HepG2 (cell line): ENCODE data around the gene QKI. TPM values are rescaled to one million over a fixed set of nuclear protein-coding genes. Genes with fewer than 3 reads are reported as not detected.

ENCODE experiments used
- DMAP1 ChIP-seq: IDR thresholded peaks from 2 replicates; pipeline ENCODE4 v1.6.1; 2016
- ELF1 ChIP-seq: sonication (generic); formaldehyde crosslinking; IDR thresholded peaks from 2 replicates; pipeline ENCODE4 v1.4.0; 2020; ENCODE audit warnings: missing genetic modification reagents
- ESRRA ChIP-seq: sonication (generic); formaldehyde crosslinking; IDR thresholded peaks from 2 replicates; pipeline ENCODE4 v1.5.1; 2020; ENCODE audit warnings: mild to moderate bottlenecking, low read depth, missing genetic modification reagents
- FOXO4 ChIP-seq: sonication (generic); formaldehyde crosslinking; conservative IDR thresholded peaks from 2 replicates; pipeline ENCODE4 v1.8.1; 2023; ENCODE audit warnings: missing genetic modification reagents
- GATA4 ChIP-seq: sonication (generic); IDR thresholded peaks from 2 replicates; pipeline ENCODE4 v1.6.1; 2016; ENCODE audit warnings: antibody characterized with exemption, low read depth, borderline replicate concordance
- HNRNPLL ChIP-seq: fragments of 200-400 bp; formaldehyde crosslinking; IDR thresholded peaks from 2 replicates; pipeline ENCODE4 v1.6.1; 2017; ENCODE audit warnings: mild to moderate bottlenecking, low read depth, low read length; ENCODE audit not compliant: poor library complexity, severe bottlenecking
- HOMEZ ChIP-seq: IDR thresholded peaks from 2 replicates; pipeline ENCODE4 v1.6.1; 2016; ENCODE audit warnings: low read depth
- ISL2 ChIP-seq: sonication (generic); formaldehyde crosslinking; IDR thresholded peaks from 2 replicates; pipeline ENCODE4 v1.5.0; 2020; ENCODE audit warnings: missing genetic modification reagents
- NFYC ChIP-seq: IDR thresholded peaks from 2 replicates; pipeline ENCODE4 v1.6.1; 2016; ENCODE audit warnings: missing genetic modification reagents, missing compliant biosample characterization
- NR2C2 ChIP-seq: sonication (generic); formaldehyde crosslinking; IDR thresholded peaks from 2 replicates; pipeline ENCODE4 v1.4.0; 2020; ENCODE audit warnings: missing genetic modification reagents, mild to moderate bottlenecking, moderate library complexity, borderline replicate concordance
- PREB ChIP-seq: sonication (generic); formaldehyde crosslinking; IDR thresholded peaks from 2 replicates; pipeline ENCODE4 v1.4.0; 2020; ENCODE audit warnings: missing genetic modification reagents
- SOX5 ChIP-seq: IDR thresholded peaks from 2 replicates; pipeline ENCODE4 v1.6.1; 2016; ENCODE audit warnings: borderline replicate concordance
- SOX6 ChIP-seq, 2 experiments: fragments of 450-650 bp in 1 of 2; sonication (generic) in 1 of 2; formaldehyde crosslinking in 1 of 2; IDR thresholded peaks; 2 replicates each; pipeline versions ENCODE4 v1.4.0 to v1.6.1; 2017 to 2020; ENCODE audit warnings: antibody characterized with exemption in 1 of 2, mild to moderate bottlenecking in 1 of 2, missing genetic modification reagents in 1 of 2
- SRSF9 ChIP-seq: fragments of 200-400 bp; formaldehyde crosslinking; IDR thresholded peaks from 2 replicates; pipeline ENCODE4 v1.6.1; 2018; ENCODE audit warnings: borderline replicate concordance, mild to moderate bottlenecking, low read depth, low read length; ENCODE audit not compliant: insufficient read depth, poor library complexity, severe bottlenecking
- ZBTB26 ChIP-seq: IDR thresholded peaks from 2 replicates; pipeline ENCODE4 v1.6.1; 2016; ENCODE audit warnings: missing compliant biosample characterization, missing genetic modification reagents, borderline replicate concordance
- ZMYM2 ChIP-seq: sonication (generic); formaldehyde crosslinking; IDR thresholded peaks from 2 replicates; pipeline ENCODE4 v1.8.0; 2022; ENCODE audit warnings: mild to moderate bottlenecking, missing genetic modification reagents
- ZNF281 ChIP-seq: sonication (generic); formaldehyde crosslinking; IDR thresholded peaks from 2 replicates; pipeline ENCODE4 v1.4.0; 2020; ENCODE audit warnings: missing genetic modification reagents, borderline replicate concordance
- ZNF639 ChIP-seq: conservative IDR thresholded peaks from 2 replicates; pipeline ENCODE4 v1.6.1; 2018; ENCODE audit warnings: missing genetic modification reagents
- polyA plus RNA-seq, 8 experiments: library from polyadenylated mRNA; depleted of rRNA in 3 of 8; stranded (reverse) in 7 of 8; unstranded in 1 of 8; fragments of >200 nt; fragmentation: Illumina TruSeq in 4 of 8; extraction: Trizol in 4 of 8; gene quantifications; 2 replicates each; pipeline versions ENCODE4 v1.2.1 to v1.2.3, GENCODE V29; 2011 to 2016; ENCODE audit warnings: low read depth in 4 of 8, missing spikeins in 1 of 8, mixed read lengths in 1 of 8; ENCODE audit not compliant: insufficient read depth in 1 of 8
- total RNA-seq, 5 experiments: library from RNA; depleted of rRNA; stranded (reverse); fragments of >200 nt; fragmentation: Illumina TruSeq; extraction: Trizol; gene quantifications; 2 replicates each; pipeline ENCODE4 v1.2.3, GENCODE V29; 2016; ENCODE audit warnings: low read depth in 1 of 5

The QKI gene
- total and polyA plus RNA-seq, 2 of the 13 experiments (the other 11 are each of a cell fraction or from before 2014, with no cell fraction given) = 136 to 137 TPM

GRCh38 chr6:163446549-163446948 lies 32.0 kb downstream of the QKI start (continued):
- TF ChIP-seq ZMYM2 (CRISPR knock-in tag) = no peak
- TF ChIP-seq NFYC (CRISPR knock-in tag) = 0 out of 2 replicates have a peak, but pooled peaks have one; percentile 21
- no peak for TF ChIP-seq GATA4
- no peak for TF ChIP-seq ELF1 (CRISPR knock-in tag)
- no peak for TF ChIP-seq DMAP1 (CRISPR knock-in tag)
- TF ChIP-seq FOXO4 (CRISPR knock-in tag) = no peak
- TF ChIP-seq ISL2 (CRISPR knock-in tag) = 0 out of 2 replicates have a peak, but pooled peaks have one; percentile 20
- no peak for TF ChIP-seq SOX6 (IDR thresholded peaks at IDR 0.05)
- TF ChIP-seq SOX6 (CRISPR knock-in tag; IDR thresholded peaks at IDR 0.05) = peak; percentile 31; the same call in 1 of the 2 replicates
- no peak for TF ChIP-seq SRSF9
- TF ChIP-seq NR2C2 = no peak
- TF ChIP-seq ESRRA (CRISPR knock-in tag) = no peak
- no peak for TF ChIP-seq PREB (CRISPR knock-in tag)
- no peak for TF ChIP-seq ZNF281 (CRISPR knock-in tag)
- TF ChIP-seq SOX5 (CRISPR knock-in tag) = peak; percentile 34; the same call in 1 of the 2 replicates
- peak; percentile 99 for TF ChIP-seq HOMEZ (CRISPR knock-in tag)
- TF ChIP-seq ZBTB26 (CRISPR knock-in tag) = no peak
- TF ChIP-seq ZNF639 (CRISPR knock-in tag) = no peak
- TF ChIP-seq HNRNPLL = no peak
